T follicular helper cell (primary cell): ENCODE data around the gene SYT10.
"Not testable (repeated sequence)": the region's sequence is repeated elsewhere in the genome, so short reads cannot be mapped to it uniquely, and the experiment has no call there.

ENCODE experiments used
- DNase-seq: peaks from one replicate; pipeline ENCODE4 v3.0.0-alpha.2; 2020; ENCODE audit warnings: low read depth
- total RNA-seq, 2 experiments: gene quantifications; one replicate each; lab custom pipeline; 2026; lab: John Stamatoyannopoulos, UW

The SYT10 gene
- 0 reads per million in 2 experiments for total RNA-seq

- DNase-seq = no peak
Observed at GRCh38 chr12:33439587-33440011, at the start of gene SYT10. Gene SYT10 (minus strand): TSS chr12:33439819. CDS start chr12:33439522, 297 bp downstream.

- DNase-seq = no peak
Observed at GRCh38 chr12:33488036-33488435, 48.4 kb upstream of the SYT10 start.

- no peak for DNase-seq
Observed at GRCh38 chr12:33486058-33486457, 46.4 kb upstream of the SYT10 start.

- no peak for DNase-seq
Observed at GRCh38 chr12:33484161-33484560, 44.5 kb upstream of the SYT10 start.

- no peak for DNase-seq
Observed at GRCh38 chr12:33480366-33480765, 40.7 kb upstream of the SYT10 start.

- DNase-seq = no peak
Observed at GRCh38 chr12:33476058-33476457, 36.4 kb upstream of the SYT10 start.

- DNase-seq = no peak
Observed at GRCh38 chr12:33472299-33472698, 32.7 kb upstream of the SYT10 start.

GRCh38 chr12:33455096-33455495 is 15.5 kb upstream of the SYT10 start:
- DNase-seq = no peak

GRCh38 chr12:33450480-33450879 is 10.9 kb upstream of the SYT10 start:
- DNase-seq = no peak

GRCh38 chr12:33440477-33440876 is 858 bp upstream of the SYT10 start:
- no peak for DNase-seq

- DNase-seq = no peak
Observed at GRCh38 chr12:33438851-33439586, 600 bp downstream of the SYT10 start.

- no peak for DNase-seq
Observed at GRCh38 chr12:33438025-33438772, 1.4 kb downstream of the SYT10 start.

GRCh38 chr12:33437598-33437997 is 2.0 kb downstream of the SYT10 start:
- DNase-seq = no peak

- DNase-seq = no peak
Observed at GRCh38 chr12:33432992-33433391, 6.6 kb downstream of the SYT10 start.

GRCh38 chr12:33431648-33432047 is 8.0 kb downstream of the SYT10 start:
- DNase-seq = no peak

GRCh38 chr12:33429468-33429867 is 10.2 kb downstream of the SYT10 start:
- DNase-seq = no peak

GRCh38 chr12:33427071-33427470 is 12.5 kb downstream of the SYT10 start:
- no peak for DNase-seq

GRCh38 chr12:33423706-33424105 is 15.9 kb downstream of the SYT10 start:
- no peak for DNase-seq

- DNase-seq = not testable (repeated sequence)
Observed at GRCh38 chr12:33412410-33412809, 27.2 kb downstream of the SYT10 start.

GRCh38 chr12:33383503-33383902 is 56.1 kb downstream of the SYT10 start:
- DNase-seq = no peak

GRCh38 chr12:33376153-33376552 is 63.5 kb downstream of the SYT10 start:
- no peak for DNase-seq

GRCh38 chr12:33370318-33370717 is 69.3 kb downstream of the SYT10 start:
- no peak for DNase-seq

- DNase-seq = no peak
Observed at GRCh38 chr12:33357181-33357580, 82.4 kb downstream of the SYT10 start.
